ENCODE measurements around the gene KIF17.
"Not testable (repeated sequence)": the region's sequence is repeated elsewhere in the genome, so short reads cannot be mapped to it uniquely, and the experiment has no call there.

KIF17 gene

GRCh38 chr1:20720631-20721091 lies 2.9 kb upstream of the KIF17 start:
- no peak overlapping the region for H3K9ac ChIP-seq (ENCODE audit: low read depth in 1 of 2, low read length in 2 of 2)
- peaks cover 0 to 7% of the 10 kb centered on the region in 2 donors for H3K4me1 ChIP-seq (ENCODE audit: control insufficient read depth in 1 of 2, insufficient read depth in 2 of 2, low read length in 2 of 2)
- peaks cover 7 to 15% of the 10 kb centered on the region in 2 donors for H3K27me3 ChIP-seq (ENCODE audit: control insufficient read depth in 1 of 2, insufficient read depth in 2 of 2, low read length in 2 of 2)
- H3K4me3 ChIP-seq (ENCODE audit: low read depth in 1 of 2, low read length in 2 of 2) = no peak overlapping the region
- no peak overlapping the region for H3K27ac ChIP-seq (ENCODE audit: low read depth, low read length)
- no peaks in the 10 kb centered on the region for H3K36me3 ChIP-seq (ENCODE audit: control insufficient read depth in 1 of 2, insufficient read depth in 2 of 2, low read length in 2 of 2)
- no peaks in the 10 kb centered on the region for H3K9me3 ChIP-seq (ENCODE audit: control insufficient read depth in 1 of 2, low read length in 2 of 2)

- Histone ChIP-seq H3K27ac (ENCODE audit: low read depth, low read length) (no peak overlapping the region), H3K9me3 (ENCODE audit: control insufficient read depth in 1 of 2, low read length in 2 of 2) (no peaks in the 10 kb centered on the region), H3K4me1 (ENCODE audit: control insufficient read depth in 1 of 2, insufficient read depth in 2 of 2, low read length in 2 of 2) (peaks cover 0 to 7% of the 10 kb centered on the region in 2 donors), H3K4me3 (ENCODE audit: low read depth in 1 of 2, low read length in 2 of 2) (no peak overlapping the region), H3K9ac (ENCODE audit: low read depth in 1 of 2, low read length in 2 of 2) (no peak overlapping the region), H3K36me3 (ENCODE audit: control insufficient read depth in 1 of 2, insufficient read depth in 2 of 2, low read length in 2 of 2) (no peaks in the 10 kb centered on the region), H3K27me3 (ENCODE audit: control insufficient read depth in 1 of 2, insufficient read depth in 2 of 2, low read length in 2 of 2) (peaks cover 7 to 18% of the 10 kb centered on the region in 2 donors)
These were observed 2.2 kb upstream of the KIF17 start for GRCh38 chr1:20719871-20720620.

GRCh38 chr1:20719261-20719660 lies 1.5 kb upstream of the KIF17 start:
- Histone ChIP-seq H3K4me3 (ENCODE audit: low read depth in 1 of 2, low read length in 2 of 2) (no peak overlapping the region), H3K36me3 (ENCODE audit: control insufficient read depth in 1 of 2, insufficient read depth in 2 of 2, low read length in 2 of 2) (no peaks in the 10 kb centered on the region), H3K9me3 (ENCODE audit: control insufficient read depth in 1 of 2, low read length in 2 of 2) (no peaks in the 10 kb centered on the region), H3K27ac (ENCODE audit: low read depth, low read length) (no peak overlapping the region), H3K9ac (ENCODE audit: low read depth in 1 of 2, low read length in 2 of 2) (no peak overlapping the region), H3K27me3 (ENCODE audit: control insufficient read depth in 1 of 2, insufficient read depth in 2 of 2, low read length in 2 of 2) (peaks cover 7 to 18% of the 10 kb centered on the region in 2 donors), H3K4me1 (ENCODE audit: control insufficient read depth in 1 of 2, insufficient read depth in 2 of 2, low read length in 2 of 2) (peaks cover 0 to 7% of the 10 kb centered on the region in 2 donors)

- Histone ChIP-seq H3K4me3 (ENCODE audit: low read depth in 1 of 2, low read length in 2 of 2) (peak overlapping the region in 1 of 2 donors; percentile 17), H3K27me3 (ENCODE audit: control insufficient read depth in 1 of 2, insufficient read depth in 2 of 2, low read length in 2 of 2) (peaks cover 7 to 18% of the 10 kb centered on the region in 2 donors)
- H3K9me3 ChIP-seq (ENCODE audit: control insufficient read depth in 1 of 2, low read length in 2 of 2); H3K27ac ChIP-seq (ENCODE audit: low read depth, low read length); H3K36me3 ChIP-seq (ENCODE audit: control insufficient read depth in 1 of 2, insufficient read depth in 2 of 2, low read length in 2 of 2); H3K9ac ChIP-seq (ENCODE audit: low read depth in 1 of 2, low read length in 2 of 2); H3K4me1 ChIP-seq (ENCODE audit: control insufficient read depth in 1 of 2, insufficient read depth in 2 of 2, low read length in 2 of 2): not testable (repeated sequence)
These were observed 606 bp upstream of the KIF17 start for GRCh38 chr1:20718343-20718882.

- Histone ChIP-seq H3K27ac (ENCODE audit: low read depth, low read length) (no peak overlapping the region), H3K4me3 (ENCODE audit: low read depth in 1 of 2, low read length in 2 of 2) (no peak overlapping the region), H3K9ac (ENCODE audit: low read depth in 1 of 2, low read length in 2 of 2) (no peak overlapping the region), H3K9me3 (ENCODE audit: control insufficient read depth in 1 of 2, low read length in 2 of 2) (no peaks in the 10 kb centered on the region), H3K36me3 (ENCODE audit: control insufficient read depth in 1 of 2, insufficient read depth in 2 of 2, low read length in 2 of 2) (no peaks in the 10 kb centered on the region), H3K4me1 (ENCODE audit: control insufficient read depth in 1 of 2, insufficient read depth in 2 of 2, low read length in 2 of 2) (peaks cover 0 to 7% of the 10 kb centered on the region in 2 donors), H3K27me3 (ENCODE audit: control insufficient read depth in 1 of 2, insufficient read depth in 2 of 2, low read length in 2 of 2) (peaks cover 7 to 18% of the 10 kb centered on the region in 2 donors)
These were observed 1.6 kb downstream of the KIF17 start for GRCh38 chr1:20716232-20716631.

- H3K4me1 ChIP-seq (ENCODE audit: control insufficient read depth in 1 of 2, insufficient read depth in 2 of 2, low read length in 2 of 2) = peaks cover 0 to 7% of the 10 kb centered on the region in 2 donors
- H3K4me3 ChIP-seq (ENCODE audit: low read depth in 1 of 2, low read length in 2 of 2) = no peak overlapping the region
- no peak overlapping the region for H3K9ac ChIP-seq (ENCODE audit: low read depth in 1 of 2, low read length in 2 of 2)
- H3K27me3 ChIP-seq (ENCODE audit: control insufficient read depth in 1 of 2, insufficient read depth in 2 of 2, low read length in 2 of 2) = peaks cover 7 to 18% of the 10 kb centered on the region in 2 donors
- no peaks in the 10 kb centered on the region for H3K36me3 ChIP-seq (ENCODE audit: control insufficient read depth in 1 of 2, insufficient read depth in 2 of 2, low read length in 2 of 2)
- no peak overlapping the region for H3K27ac ChIP-seq (ENCODE audit: low read depth, low read length)
- H3K9me3 ChIP-seq (ENCODE audit: control insufficient read depth in 1 of 2, low read length in 2 of 2) = no peaks in the 10 kb centered on the region
These were observed 2.4 kb downstream of the KIF17 start for GRCh38 chr1:20715406-20715805.

GRCh38 chr1:20713440-20713839 lies 4.4 kb downstream of the KIF17 start:
- Histone ChIP-seq H3K9me3 (ENCODE audit: control insufficient read depth in 1 of 2, low read length in 2 of 2) (no peaks in the 10 kb centered on the region), H3K4me1 (ENCODE audit: control insufficient read depth in 1 of 2, insufficient read depth in 2 of 2, low read length in 2 of 2) (peaks cover 0 to 7% of the 10 kb centered on the region in 2 donors), H3K27me3 (ENCODE audit: control insufficient read depth in 1 of 2, insufficient read depth in 2 of 2, low read length in 2 of 2) (peaks cover 7 to 18% of the 10 kb centered on the region in 2 donors), H3K36me3 (ENCODE audit: control insufficient read depth in 1 of 2, insufficient read depth in 2 of 2, low read length in 2 of 2) (no peaks in the 10 kb centered on the region), H3K27ac (ENCODE audit: low read depth, low read length) (no peak overlapping the region), H3K4me3 (ENCODE audit: low read depth in 1 of 2, low read length in 2 of 2) (no peak overlapping the region), H3K9ac (ENCODE audit: low read depth in 1 of 2, low read length in 2 of 2) (no peak overlapping the region)

GRCh38 chr1:20712215-20712577 lies 5.6 kb downstream of the KIF17 start:
- H3K36me3 ChIP-seq (ENCODE audit: control insufficient read depth in 1 of 2, insufficient read depth in 2 of 2, low read length in 2 of 2) = no peaks in the 10 kb centered on the region
- peaks cover 0 to 7% of the 10 kb centered on the region in 2 donors for H3K4me1 ChIP-seq (ENCODE audit: control insufficient read depth in 1 of 2, insufficient read depth in 2 of 2, low read length in 2 of 2)
- H3K9me3 ChIP-seq (ENCODE audit: control insufficient read depth in 1 of 2, low read length in 2 of 2) = no peaks in the 10 kb centered on the region
- H3K27ac ChIP-seq (ENCODE audit: low read depth, low read length) = no peak overlapping the region
- H3K27me3 ChIP-seq (ENCODE audit: control insufficient read depth in 1 of 2, insufficient read depth in 2 of 2, low read length in 2 of 2) = peaks cover 7 to 16% of the 10 kb centered on the region in 2 donors
- H3K4me3 ChIP-seq (ENCODE audit: low read depth in 1 of 2, low read length in 2 of 2) = no peak overlapping the region
- H3K9ac ChIP-seq (ENCODE audit: low read depth in 1 of 2, low read length in 2 of 2) = no peak overlapping the region

- Histone ChIP-seq H3K36me3 (ENCODE audit: control insufficient read depth in 1 of 2, insufficient read depth in 2 of 2, low read length in 2 of 2) (no peaks in the 10 kb centered on the region), H3K9me3 (ENCODE audit: control insufficient read depth in 1 of 2, low read length in 2 of 2) (no peaks in the 10 kb centered on the region), H3K27ac (ENCODE audit: low read depth, low read length) (no peak overlapping the region), H3K9ac (ENCODE audit: low read depth in 1 of 2, low read length in 2 of 2) (no peak overlapping the region), H3K4me3 (ENCODE audit: low read depth in 1 of 2, low read length in 2 of 2) (no peak overlapping the region), H3K4me1 (ENCODE audit: control insufficient read depth in 1 of 2, insufficient read depth in 2 of 2, low read length in 2 of 2) (peaks cover 0 to 6% of the 10 kb centered on the region in 2 donors), H3K27me3 (ENCODE audit: control insufficient read depth in 1 of 2, insufficient read depth in 2 of 2, low read length in 2 of 2) (peaks cover 2 to 9% of the 10 kb centered on the region in 2 donors)
These were observed 6.3 kb downstream of the KIF17 start for GRCh38 chr1:20711285-20712214.
